Right lobe of liver (tissue), 6 donors: ENCODE results near the gene SYP. TPM values are rescaled to one million over a fixed set of nuclear protein-coding genes. Genes with fewer than 3 reads are reported as not detected.

ENCODE experiments used
- ATAC-seq, 4 donors: fragments of 200-7000 bp; cut with Tn5 transposase; one replicate each; pipeline ENCODE4 v1.9.1; 2020; ENCODE audit warnings: mild to moderate bottlenecking in 4 of 4, moderate library complexity in 4 of 4
- DNase-seq, 3 donors: peaks; one replicate each; pipeline ENCODE4 v3.0.0-alpha.2; 2020
- H3K27ac ChIP-seq, 3 donors: fragments of 200-600 bp; one replicate each; pipeline ENCODE4 v1.8.0; 2022
- H3K27me3 ChIP-seq, 2 donors: fragments of 200-600 bp; one replicate each; pipeline ENCODE4 v1.8.0; 2022
- H3K36me3 ChIP-seq, 4 donors: fragments of 200-600 bp; sonication (generic) in 1 of 4; one replicate each; pipeline versions ENCODE4 v1.5.1 to v1.8.0; 2017 to 2022; ENCODE audit warnings: control low read depth in 1 of 4
- H3K4me1 ChIP-seq, 4 donors: fragments of 200-600 bp; sonication (generic) in 1 of 4; one replicate each; pipeline versions ENCODE4 v1.5.1 to v1.8.0; 2017 to 2022; ENCODE audit warnings: control low read depth in 1 of 4
- H3K4me3 ChIP-seq, 3 donors: fragments of 200-600 bp; one replicate each; pipeline ENCODE4 v1.8.0; 2022
- H3K9me3 ChIP-seq, 4 donors: fragments of 200-600 bp; sonication (generic) in 1 of 4; one replicate each; pipeline versions ENCODE4 v1.5.1 to v1.8.0; 2017 to 2022; ENCODE audit warnings: control low read depth in 1 of 4
- POLR2A ChIP-seq: fragments of 450-650 bp; IDR thresholded peaks from one replicate; pipeline ENCODE4 v1.6.1; 2017; ENCODE audit warnings: antibody characterized with exemption, mild to moderate bottlenecking
- whole genome bisulfite sequencing: methylation state at CpG from one replicate; pipeline ENCODE4 v1.1.6; 2018; ENCODE audit warnings: low coverage, low lambda C conversion rate; ENCODE audit not compliant: insufficient coverage; ENCODE audit errors: missing lambda C conversion rate; 5-methylcytosine and 5-hydroxymethylcytosine counted together
- intact Hi-C, 2 donors: fragments of 100-400 bp; cut with DNase I; formaldehyde crosslinking; loops; one replicate each; pipeline versions ENCODE4 v1.11.2 to v1.14.1; 2022
- total RNA-seq, 6 experiments: library from RNA; depleted of rRNA in 2 of 6; stranded (reverse); fragments of >200 nt in 2 of 6; fragmentation: NEBNext Ultra II Directional in 3 of 6; extraction: Animal tissue kit (Norgen Biotek cat#: 25700) in 3 of 6; gene quantifications; one replicate each; pipeline versions ENCODE4 v1.1.0 to v1.2.4, GENCODE V29; 2016 to 2023
- TF ChIP-seq, protein P1 (sequence below), 4 donors: fragments of 200-600 bp in 3 of 4; fragments of 450-650 bp in 1 of 4; IDR thresholded peaks; one replicate each; pipeline versions ENCODE4 v1.5.1 to v1.8.0; 2016 to 2022; ENCODE audit warnings: antibody characterized with exemption in 4 of 4, mild to moderate bottlenecking in 2 of 4
- donor health status: DM: no; HTN: yes; CAD: no.
- donor health status: DM: no; HTN: no; CAD: no.
- donor health status: DM: no; HTN: no; CAD: no.
- donor health status: DM: no; HTN: yes; CAD: no.
- donor health status: DM: no; HTN: yes; CAD: no.

Gene SYP
- total RNA-seq, 6 experiments from 2014 or later: 0.12 to 0.39 (median 0.27) TPM; not detected in 1

GRCh38 chrX:49193542-49193964, 6.4 kb downstream of the SYP start:
- no peaks in the 10 kb centered on the region for H3K9me3 ChIP-seq
- TF ChIP-seq, protein P1, sequence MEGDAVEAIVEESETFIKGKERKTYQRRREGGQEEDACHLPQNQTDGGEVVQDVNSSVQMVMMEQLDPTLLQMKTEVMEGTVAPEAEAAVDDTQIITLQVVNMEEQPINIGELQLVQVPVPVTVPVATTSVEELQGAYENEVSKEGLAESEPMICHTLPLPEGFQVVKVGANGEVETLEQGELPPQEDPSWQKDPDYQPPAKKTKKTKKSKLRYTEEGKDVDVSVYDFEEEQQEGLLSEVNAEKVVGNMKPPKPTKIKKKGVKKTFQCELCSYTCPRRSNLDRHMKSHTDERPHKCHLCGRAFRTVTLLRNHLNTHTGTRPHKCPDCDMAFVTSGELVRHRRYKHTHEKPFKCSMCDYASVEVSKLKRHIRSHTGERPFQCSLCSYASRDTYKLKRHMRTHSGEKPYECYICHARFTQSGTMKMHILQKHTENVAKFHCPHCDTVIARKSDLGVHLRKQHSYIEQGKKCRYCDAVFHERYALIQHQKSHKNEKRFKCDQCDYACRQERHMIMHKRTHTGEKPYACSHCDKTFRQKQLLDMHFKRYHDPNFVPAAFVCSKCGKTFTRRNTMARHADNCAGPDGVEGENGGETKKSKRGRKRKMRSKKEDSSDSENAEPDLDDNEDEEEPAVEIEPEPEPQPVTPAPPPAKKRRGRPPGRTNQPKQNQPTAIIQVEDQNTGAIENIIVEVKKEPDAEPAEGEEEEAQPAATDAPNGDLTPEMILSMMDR (IDR thresholded peaks at IDR 0.05): no peak
- TF ChIP-seq POLR2A: no peak
- no peaks in the 10 kb centered on the region for H3K27me3 ChIP-seq
- WGBS: 42% methylated on average over 2 of the region's 2 CpGs
- no peak for DNase-seq
- H3K36me3 ChIP-seq: no peaks in the 10 kb centered on the region
- H3K4me1 ChIP-seq: no peaks in the 10 kb centered on the region
- intact Hi-C loops: no loop called here
- H3K27ac ChIP-seq: no peak overlapping the region
- H3K4me3 ChIP-seq: no peak overlapping the region
- no peak for ATAC-seq

DNA sequence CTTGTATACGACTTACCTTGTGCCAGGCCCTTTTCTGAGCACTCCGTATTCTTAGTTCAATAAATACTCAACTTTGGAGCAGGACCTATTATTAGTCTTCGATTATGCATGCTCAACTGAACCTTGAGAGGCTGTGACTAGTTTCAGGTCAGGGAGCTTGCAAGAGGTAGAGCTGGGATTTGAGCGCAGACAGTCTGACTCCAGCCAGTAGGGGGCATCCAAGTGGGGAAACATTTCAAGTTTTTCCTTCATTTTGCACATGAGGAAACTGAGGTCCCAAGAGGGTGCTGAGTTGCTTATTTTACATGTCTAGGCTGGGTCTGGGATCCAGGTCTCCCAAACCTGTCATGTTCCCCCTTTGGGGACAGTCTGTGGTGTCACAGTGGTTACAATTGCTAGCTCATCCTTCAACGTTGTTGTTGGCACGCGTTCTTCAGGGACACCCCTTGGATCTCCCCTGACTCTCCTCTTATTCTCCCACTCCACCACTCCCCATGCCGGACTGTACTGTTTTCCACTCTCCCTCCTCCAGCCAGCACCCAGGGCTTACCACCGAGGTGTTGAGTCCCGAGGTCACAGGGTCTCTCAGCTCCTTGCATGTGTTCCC, 7.2 kb downstream of the SYP start:
- Histone ChIP-seq H3K4me3 (no peak overlapping the region), H3K27ac (no peak overlapping the region), H3K4me1 (no peaks in the 10 kb centered on the region), H3K36me3 (no peaks in the 10 kb centered on the region), H3K27me3 (no peaks in the 10 kb centered on the region), H3K9me3 (no peaks in the 10 kb centered on the region)
- TF ChIP-seq, protein P1 (IDR thresholded peaks at IDR 0.05): peak; percentile 35 to 57 (median 51)
- TF ChIP-seq POLR2A: no peak
- no peak for ATAC-seq
- DNase-seq: no peak
- 60% methylated on average over 10 of the region's 10 CpGs for WGBS
- intact Hi-C loops: no loop called here

- Histone ChIP-seq H3K36me3 (no peaks in the 10 kb centered on the region), H3K27ac (peak overlapping the region; percentile 55 to 77 (median 62)), H3K4me1 (no peaks in the 10 kb centered on the region), H3K4me3 (peak overlapping the region; percentile 51 to 68 (median 62)), H3K9me3 (no peaks in the 10 kb centered on the region), H3K27me3 (no peaks in the 10 kb centered on the region)
- intact Hi-C loops: no loop called here
- TF ChIP-seq, protein P1 (IDR thresholded peaks at IDR 0.05): no peak
- TF ChIP-seq POLR2A: no peak
- WGBS: 34% methylated on average over 16 of the region's 34 CpGs
- ATAC-seq: no peak
- DNase-seq: no peak
These were observed 8.4 kb downstream of the SYP start for GRCh38 chrX:49191574-49192011.

DNA sequence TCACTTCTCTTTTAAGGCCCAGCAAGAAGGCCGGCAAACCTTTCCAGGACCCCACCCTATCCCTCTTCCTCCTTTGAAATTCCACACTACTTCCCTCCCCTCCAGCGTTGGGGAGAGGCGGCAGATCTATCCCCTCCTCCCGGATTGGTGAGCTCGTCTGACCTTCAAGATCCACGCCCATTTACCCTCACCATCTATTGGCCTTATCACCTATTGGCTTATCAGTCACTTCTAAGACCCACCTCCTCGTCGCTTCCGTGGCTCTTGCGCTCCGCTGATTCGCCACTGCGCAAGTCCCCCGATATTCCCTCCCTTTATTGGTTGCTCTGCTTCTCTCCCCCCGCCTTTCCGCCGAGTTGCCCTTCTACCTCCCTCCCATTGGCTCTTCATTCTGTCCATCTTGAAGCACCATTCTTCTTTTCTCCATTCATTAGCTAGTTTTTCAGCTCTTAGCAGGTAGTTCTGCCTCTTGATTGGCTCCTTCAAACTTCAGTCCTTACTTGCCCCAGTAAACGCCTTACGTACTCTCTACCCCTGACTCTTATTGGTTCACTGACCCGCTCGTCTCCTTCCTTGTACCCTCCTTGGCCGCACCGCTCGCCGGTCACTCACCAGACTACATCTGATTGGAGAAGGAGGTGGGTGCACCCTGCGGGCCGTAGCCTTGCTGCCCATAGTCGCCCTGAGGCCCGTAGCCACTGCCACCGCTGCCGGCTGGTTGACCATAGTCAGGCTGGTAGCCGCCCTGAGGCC, 9.0 kb downstream of the SYP start:
- ATAC-seq (peak; percentile 79 to 91 (median 86)), DNase-seq (peak; percentile 90 to 93 (median 93))
- intact Hi-C loops: no loop called here
- 41% methylated on average over 29 of the region's 32 CpGs for WGBS
- TF ChIP-seq, protein P1 (IDR thresholded peaks at IDR 0.05): no peak
- peak; percentile 83 for TF ChIP-seq POLR2A
- Histone ChIP-seq H3K27ac (peak overlapping the region; percentile 56 to 77 (median 62)), H3K4me3 (peak overlapping the region; percentile 51 to 68 (median 62)), H3K36me3 (no peaks in the 10 kb centered on the region), H3K4me1 (no peaks in the 10 kb centered on the region), H3K27me3 (no peaks in the 10 kb centered on the region), H3K9me3 (no peaks in the 10 kb centered on the region)
